Stimulated activated CD4-positive, alpha-beta T cell treated with anti-CD3 and anti-CD28 coated beads, Interleukin-4, amount 100 ng/mL, for 4 hours (primary cell): Measurements from ENCODE around the gene KRTAP4-2.
"Not testable (repeated sequence)": the region's sequence is repeated elsewhere in the genome, so short reads cannot be mapped to it uniquely, and the experiment has no call there.

Source experiments
- DNase-seq, 2 experiments: peaks; one replicate each; pipeline ENCODE4 v3.0.0-alpha.2; 2020

KRTAP4-2 gene

DNA sequence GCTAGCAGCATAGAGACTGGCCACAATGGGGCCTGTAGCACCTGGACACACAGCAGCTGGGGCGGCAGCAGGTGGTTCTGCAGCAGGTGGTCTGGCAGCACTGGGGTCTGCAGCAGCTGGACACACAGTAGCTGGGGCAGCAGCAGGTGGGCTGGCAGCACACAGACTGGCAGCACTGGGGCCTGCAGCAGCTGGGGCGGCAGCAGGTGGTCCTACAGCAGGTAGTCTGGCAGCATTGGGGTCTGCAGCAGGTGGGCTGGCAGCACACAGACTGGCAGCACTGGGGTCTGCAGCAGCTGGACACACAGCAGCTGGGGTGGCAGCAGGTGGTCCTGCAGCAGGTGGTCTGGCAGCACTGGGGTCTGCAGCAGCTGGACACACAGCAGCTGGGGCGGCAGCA, 17.8 kb downstream of the KRTAP4-2 start:
- DNase-seq = not testable (repeated sequence)

DNA sequence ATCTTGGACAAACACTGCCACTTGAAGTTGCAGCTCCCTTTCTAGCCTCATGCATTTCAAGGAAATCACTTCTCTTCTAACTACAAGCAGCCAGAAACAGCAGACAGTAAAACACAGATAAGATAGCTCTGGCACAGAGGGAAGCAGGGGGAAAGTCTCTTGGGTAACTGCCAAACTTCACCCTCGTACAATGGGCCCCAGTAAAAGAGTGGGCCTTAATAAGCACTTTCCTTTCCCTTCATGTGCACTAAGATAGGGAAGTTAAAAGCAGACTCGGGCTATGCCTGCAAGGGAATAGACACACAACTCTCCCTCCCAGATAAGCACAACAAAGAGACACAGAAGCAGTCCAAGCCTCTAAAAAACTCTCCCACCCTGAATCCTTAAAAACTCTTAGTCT, 24.2 kb downstream of the KRTAP4-2 start:
- no peak for DNase-seq

DNA sequence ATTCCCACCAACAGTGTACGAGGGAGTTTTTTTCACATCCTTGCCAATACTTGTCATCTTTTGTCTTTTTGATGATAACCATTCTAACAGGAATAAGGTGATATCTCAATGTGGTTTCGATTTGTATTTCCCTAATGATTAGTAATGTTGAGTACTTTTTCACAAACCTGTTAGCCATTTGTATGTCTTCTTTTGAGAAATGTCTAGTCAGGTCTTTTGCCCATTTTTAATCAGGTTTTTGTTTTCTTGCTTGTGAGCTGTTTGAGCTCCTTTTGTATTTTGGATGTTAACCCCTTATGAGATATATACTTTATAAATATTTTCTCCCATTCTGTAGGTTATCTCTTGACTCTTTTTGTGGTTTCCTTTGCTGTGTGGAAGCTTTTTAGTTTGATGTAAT, 26.5 kb downstream of the KRTAP4-2 start:
- DNase-seq = no peak

DNA sequence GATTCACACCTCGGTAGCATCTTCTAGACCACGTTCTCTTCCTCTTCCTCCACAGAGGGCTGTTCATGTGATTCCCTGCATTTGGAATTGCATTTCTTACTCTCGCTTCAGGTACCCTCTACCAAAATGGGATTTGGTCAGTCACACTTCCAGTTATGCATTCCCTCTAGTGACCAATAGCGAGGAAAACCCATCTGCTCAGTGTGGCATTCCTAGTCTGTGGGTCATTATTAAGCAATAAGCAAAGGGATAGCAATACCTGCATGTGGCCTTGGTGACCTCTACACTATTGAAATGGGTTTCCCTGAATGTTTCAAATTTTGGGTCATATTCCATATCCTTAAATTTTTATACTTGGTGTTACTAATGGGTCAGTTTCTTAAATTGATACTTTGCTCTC, 28.0 kb downstream of the KRTAP4-2 start:
- no peak for DNase-seq

GRCh38 chr17:41149652-41149985, 28.4 kb downstream of the KRTAP4-2 start, which contains the start of gene KRTAP4-5:
Gene KRTAP4-5 (minus strand): TSS chr17:41149825. CDS start chr17:41149767, 58 bp downstream.
- no peak for DNase-seq

DNA sequence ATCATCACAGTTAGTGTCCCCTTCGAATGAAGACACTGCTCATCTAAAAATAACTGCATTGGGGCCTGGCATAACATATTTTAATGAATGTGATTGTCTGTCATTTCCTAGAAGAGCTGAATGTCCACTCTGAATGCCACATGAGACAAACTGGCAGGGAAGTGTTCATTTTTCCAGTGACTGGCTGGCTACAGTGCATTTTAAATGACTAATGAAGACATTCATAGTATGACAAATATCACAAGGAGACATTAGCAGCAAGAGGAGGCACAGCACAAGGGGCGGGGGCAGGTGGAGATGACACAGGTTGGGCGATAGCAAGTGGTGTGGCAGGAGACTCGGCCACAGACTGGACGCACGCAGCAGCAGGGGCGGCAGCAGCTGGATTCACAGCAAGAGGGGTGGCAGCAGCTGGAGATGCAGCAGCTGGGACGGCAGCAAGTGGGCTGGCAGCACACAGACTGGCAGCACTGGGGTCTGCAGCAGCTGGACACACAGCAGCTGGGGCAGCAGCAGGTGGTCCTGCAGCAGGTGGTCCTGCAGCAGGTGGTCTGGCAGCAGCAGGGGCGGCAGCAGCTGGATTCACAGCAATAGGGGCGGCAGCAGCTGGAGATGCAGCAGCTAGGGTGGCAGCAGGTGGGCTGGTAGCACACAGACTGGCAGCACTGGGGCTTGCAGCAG, 28.9 kb downstream of the KRTAP4-2 start:
- not testable (repeated sequence) for DNase-seq

- DNase-seq = no peak
Measured at GRCh38 chr17:41147531-41148204, 30.4 kb downstream of the KRTAP4-2 start.

GRCh38 chr17:41145261-41145660, 32.8 kb downstream of the KRTAP4-2 start:
- DNase-seq = no peak

DNA sequence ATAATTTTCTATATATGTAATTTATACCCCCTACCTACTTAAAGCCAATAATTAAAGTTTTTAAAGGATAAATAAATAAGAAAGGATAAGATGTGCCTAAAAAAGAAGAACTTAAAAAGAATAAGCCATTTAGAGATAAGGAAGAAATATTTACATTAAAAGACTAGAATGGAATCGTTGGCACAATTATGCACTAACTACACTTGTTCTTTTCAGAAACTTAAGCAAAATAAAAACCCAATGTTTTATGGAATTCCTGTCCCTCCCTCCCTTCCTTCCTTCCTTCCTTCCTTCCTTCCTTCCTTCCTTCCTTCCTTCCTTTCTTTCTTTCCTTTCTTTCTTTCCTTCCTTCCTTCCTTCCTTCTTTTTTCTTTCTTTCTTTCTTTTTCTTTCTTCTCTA, 33.2 kb downstream of the KRTAP4-2 start:
- DNase-seq = no peak

- no peak for DNase-seq
Measured at GRCh38 chr17:41141361-41141760, 36.7 kb downstream of the KRTAP4-2 start.

- DNase-seq = no peak
Measured at GRCh38 chr17:41140360-41141131, 37.5 kb downstream of the KRTAP4-2 start, which contains the start of gene KRTAP4-6. Gene KRTAP4-6 (minus strand): TSS chr17:41140544. CDS start chr17:41140487, 57 bp downstream.

- not testable (repeated sequence) for DNase-seq
Measured at GRCh38 chr17:41139865-41140264, 38.2 kb downstream of the KRTAP4-2 start.

DNA sequence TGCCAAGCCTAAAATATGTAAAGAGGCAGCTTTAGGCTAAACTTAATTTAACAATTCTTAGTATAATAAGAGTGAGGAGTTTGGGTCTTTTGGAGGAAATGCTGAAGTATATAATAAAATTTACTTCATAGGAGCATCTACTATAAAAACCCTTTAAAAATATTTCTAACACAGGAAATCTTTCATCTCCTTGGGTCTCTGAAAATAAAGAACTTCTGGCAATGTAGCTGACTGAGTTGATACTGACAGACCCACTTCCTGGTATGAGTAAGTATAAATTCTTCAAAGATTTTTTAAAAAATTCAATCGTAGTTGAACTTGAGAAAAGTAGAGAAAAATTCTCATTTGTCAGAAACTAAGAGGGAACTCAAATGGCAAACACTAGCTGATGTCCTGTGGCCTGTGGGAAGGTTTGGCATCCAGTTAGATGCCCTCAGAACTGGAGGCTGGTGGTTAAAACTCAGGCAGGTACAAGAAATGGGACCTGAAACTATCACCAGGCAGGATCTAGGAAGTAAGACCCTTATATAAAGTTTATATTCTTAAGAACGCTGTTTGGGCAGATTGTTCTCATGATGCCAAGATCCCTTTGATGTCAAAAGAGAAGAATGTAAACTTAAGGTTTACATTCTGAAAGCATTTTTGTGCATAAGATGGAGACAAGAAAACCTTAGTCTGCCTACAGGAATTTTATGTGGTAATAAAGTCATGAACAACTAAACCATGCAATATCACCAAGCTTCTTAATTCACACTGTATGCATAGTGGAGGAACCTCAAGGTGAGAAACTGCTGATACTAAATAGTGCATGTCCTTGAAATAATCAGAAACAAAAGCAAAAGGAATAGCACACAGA, 43.9 kb downstream of the KRTAP4-2 start:
- DNase-seq = no peak

DNA sequence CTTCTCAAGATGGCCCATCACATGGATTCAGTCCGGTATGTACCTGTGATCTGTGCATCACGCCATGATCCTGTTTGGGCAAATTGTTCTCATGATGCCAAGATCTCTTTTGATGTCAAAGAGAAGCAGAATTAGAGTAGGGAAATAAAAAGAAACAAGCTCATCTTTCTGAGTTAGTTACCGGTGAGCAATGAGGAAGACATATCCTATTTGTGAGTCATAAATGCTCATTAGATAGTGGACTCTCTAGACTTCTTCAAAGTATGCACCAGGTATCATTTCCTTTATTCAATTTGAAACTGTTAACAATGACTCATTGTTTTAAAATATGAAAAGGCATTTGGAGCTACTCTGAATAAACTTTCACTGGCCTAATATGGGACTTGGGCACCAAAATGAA, 46.0 kb downstream of the KRTAP4-2 start:
- DNase-seq = no peak
